Measurements from ENCODE around the gene SLC29A3. TPM values are rescaled to one million over a fixed set of nuclear protein-coding genes. Genes with fewer than 3 reads are reported as not detected.

The SLC29A3 gene
- polyA plus RNA-seq, 1 experiment = 7.2 TPM

DNA sequence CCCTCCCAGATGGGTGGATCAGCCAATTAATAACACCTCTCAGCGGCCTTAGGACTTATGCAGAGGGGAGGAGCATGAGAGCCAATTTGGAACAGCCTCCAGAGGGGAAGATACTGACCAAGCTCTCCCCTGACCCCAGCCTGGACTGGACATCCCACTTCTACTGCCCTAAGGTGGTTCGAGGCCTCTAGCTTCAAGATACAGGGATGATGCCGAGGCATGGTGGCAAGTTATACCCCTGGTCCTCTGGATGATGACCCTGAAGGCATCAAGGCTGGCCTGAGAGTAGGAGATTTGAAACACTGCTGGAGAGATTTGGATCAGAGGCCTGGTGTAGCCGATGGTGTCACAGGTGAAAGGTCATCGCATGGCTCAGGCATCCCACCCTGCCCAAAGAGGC lies 80.9 kb downstream of the SLC29A3 start:
- Histone ChIP-seq H3K36me3 (ENCODE audit: control insufficient read depth, insufficient read depth, low read length) (no peaks in the 10 kb centered on the region), H3K27me3 (ENCODE audit: control insufficient read depth, insufficient read depth, low read length) (peaks cover 43% of the 10 kb centered on the region), H3K4me3 (ENCODE audit: low read depth, low read length) (no peak overlapping the region)
- POLR2A ChIA-PET = no interaction called here
- CTCF ChIA-PET = interaction anchor here (0.8 to 1.0 kb wide), 2 partner anchors 16 to 170 kb away, joined by 3 read pairs; no protein-coding TSS in a partner anchor
- TF ChIP-seq, protein P1, sequence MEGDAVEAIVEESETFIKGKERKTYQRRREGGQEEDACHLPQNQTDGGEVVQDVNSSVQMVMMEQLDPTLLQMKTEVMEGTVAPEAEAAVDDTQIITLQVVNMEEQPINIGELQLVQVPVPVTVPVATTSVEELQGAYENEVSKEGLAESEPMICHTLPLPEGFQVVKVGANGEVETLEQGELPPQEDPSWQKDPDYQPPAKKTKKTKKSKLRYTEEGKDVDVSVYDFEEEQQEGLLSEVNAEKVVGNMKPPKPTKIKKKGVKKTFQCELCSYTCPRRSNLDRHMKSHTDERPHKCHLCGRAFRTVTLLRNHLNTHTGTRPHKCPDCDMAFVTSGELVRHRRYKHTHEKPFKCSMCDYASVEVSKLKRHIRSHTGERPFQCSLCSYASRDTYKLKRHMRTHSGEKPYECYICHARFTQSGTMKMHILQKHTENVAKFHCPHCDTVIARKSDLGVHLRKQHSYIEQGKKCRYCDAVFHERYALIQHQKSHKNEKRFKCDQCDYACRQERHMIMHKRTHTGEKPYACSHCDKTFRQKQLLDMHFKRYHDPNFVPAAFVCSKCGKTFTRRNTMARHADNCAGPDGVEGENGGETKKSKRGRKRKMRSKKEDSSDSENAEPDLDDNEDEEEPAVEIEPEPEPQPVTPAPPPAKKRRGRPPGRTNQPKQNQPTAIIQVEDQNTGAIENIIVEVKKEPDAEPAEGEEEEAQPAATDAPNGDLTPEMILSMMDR (IDR thresholded peaks at IDR 0.05; ENCODE audit: insufficient read depth, low read depth, low read length) = no peak
- DNase-seq (ENCODE audit: low read depth) = no peak

DNA sequence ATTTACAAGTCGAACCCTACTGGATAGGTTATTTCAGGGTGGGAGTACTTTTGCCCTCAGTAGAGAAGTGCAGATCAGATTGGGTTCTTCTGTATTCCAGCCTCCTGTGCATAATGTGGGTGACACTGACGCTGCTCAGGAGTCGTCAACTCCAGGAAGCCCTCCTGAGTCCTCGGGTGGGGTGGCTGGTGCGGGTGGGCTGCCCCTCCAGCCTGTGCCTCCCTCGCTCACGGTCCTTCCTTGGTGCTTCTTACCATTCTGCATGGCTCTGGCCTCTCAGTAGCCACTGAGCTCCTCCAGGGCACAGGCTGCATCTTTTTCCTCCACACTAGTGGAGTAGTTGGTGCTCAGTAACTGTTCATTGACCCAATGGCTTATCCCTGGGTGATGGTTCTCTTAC lies 82.0 kb downstream of the SLC29A3 start:
- POLR2A ChIA-PET = no interaction called here
- TF ChIP-seq, protein P1 (IDR thresholded peaks at IDR 0.05; ENCODE audit: insufficient read depth, low read depth, low read length) = no peak
- Histone ChIP-seq H3K27me3 (ENCODE audit: control insufficient read depth, insufficient read depth, low read length) (peaks cover 35% of the 10 kb centered on the region), H3K36me3 (ENCODE audit: control insufficient read depth, insufficient read depth, low read length) (no peaks in the 10 kb centered on the region), H3K4me3 (ENCODE audit: low read depth, low read length) (no peak overlapping the region)
- no peak for DNase-seq (ENCODE audit: low read depth)
- CTCF ChIA-PET = interaction anchor here (1.3 kb wide), 1 partner anchor 16 kb away, joined by 3 read pairs; no protein-coding TSS in a partner anchor

DNA sequence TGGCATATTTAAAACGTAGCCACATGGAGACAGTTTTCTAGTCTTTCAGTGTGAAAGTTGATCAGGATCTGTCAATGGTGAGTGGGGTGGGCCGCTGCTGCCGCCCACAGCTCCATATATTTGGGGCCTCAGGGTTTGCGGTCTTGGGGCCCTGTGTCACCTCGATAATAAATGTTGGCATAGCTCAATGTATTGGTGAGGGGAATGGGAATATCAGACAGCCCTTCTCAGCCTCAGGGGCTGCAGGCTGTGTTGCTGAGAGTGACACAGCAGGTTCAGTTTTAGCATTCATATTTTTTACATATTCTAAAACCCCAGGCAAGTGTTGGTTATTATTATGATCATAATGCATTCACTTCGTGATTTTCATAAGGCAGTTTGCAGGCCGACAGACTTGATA lies 82.9 kb downstream of the SLC29A3 start:
- ChIA-PET POLR2A (no interaction called here), CTCF (interaction anchor here (1.3 kb wide), 1 partner anchor 17 kb away, joined by 3 read pairs; no protein-coding TSS in a partner anchor)
- DNase-seq (ENCODE audit: low read depth) = no peak
- H3K27me3 ChIP-seq (ENCODE audit: control insufficient read depth, insufficient read depth, low read length) = peaks cover 31% of the 10 kb centered on the region
- no peaks in the 10 kb centered on the region for H3K36me3 ChIP-seq (ENCODE audit: control insufficient read depth, insufficient read depth, low read length)
- TF ChIP-seq, protein P1 (IDR thresholded peaks at IDR 0.05; ENCODE audit: insufficient read depth, low read depth, low read length) = no peak
- no peak overlapping the region for H3K4me3 ChIP-seq (ENCODE audit: low read depth, low read length)

DNA sequence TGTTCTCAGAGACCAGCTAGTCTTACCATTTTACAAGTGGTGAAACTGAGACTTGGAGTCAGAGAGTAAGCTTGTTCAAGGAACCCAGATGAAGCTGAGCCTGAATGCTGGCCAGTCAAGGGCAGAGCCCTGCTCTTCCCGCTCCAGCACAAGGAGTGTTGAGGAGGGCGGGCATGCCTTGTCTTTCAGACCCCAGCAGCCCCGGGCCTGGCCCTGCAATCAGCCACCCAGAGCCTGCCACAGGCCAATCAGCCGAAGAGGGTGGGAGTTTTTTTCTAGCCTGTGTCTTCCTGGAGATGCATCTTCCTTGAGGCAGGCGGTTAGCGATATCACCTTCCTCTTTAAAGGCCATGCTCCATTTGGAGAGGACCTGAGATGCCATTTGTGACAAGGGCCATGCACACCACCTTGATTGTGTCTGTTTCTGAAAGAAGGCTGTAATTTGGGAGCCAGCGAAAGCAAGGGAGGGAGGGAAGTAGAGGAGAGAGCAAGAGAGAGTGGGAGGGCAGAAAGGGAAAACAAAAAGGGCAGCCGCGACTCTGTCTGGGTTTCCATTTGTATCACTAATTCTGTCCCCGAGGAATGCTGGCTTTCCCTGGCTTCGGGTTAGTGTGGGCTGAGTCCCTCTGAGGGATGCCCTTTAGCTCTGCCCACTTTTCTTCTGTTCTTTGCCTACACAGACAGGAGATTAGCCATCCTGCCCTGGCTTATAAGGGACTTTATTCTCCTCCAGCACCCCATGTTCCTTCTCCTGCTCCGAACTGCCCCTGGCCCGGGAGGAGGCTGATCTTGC lies 85.6 kb downstream of the SLC29A3 start:
- TF ChIP-seq, protein P1 (IDR thresholded peaks at IDR 0.05; ENCODE audit: insufficient read depth, low read depth, low read length) = no peak
- Histone ChIP-seq H3K36me3 (ENCODE audit: control insufficient read depth, insufficient read depth, low read length) (no peaks in the 10 kb centered on the region), H3K27me3 (ENCODE audit: control insufficient read depth, insufficient read depth, low read length) (peaks cover 8% of the 10 kb centered on the region), H3K4me3 (ENCODE audit: low read depth, low read length) (no peak overlapping the region)
- ChIA-PET POLR2A (no interaction called here), CTCF (interaction anchor here (0.6 kb wide), 1 partner anchor 85 kb away, joined by 3 read pairs; no protein-coding TSS in a partner anchor)
- DNase-seq (ENCODE audit: low read depth) = no peak

DNA sequence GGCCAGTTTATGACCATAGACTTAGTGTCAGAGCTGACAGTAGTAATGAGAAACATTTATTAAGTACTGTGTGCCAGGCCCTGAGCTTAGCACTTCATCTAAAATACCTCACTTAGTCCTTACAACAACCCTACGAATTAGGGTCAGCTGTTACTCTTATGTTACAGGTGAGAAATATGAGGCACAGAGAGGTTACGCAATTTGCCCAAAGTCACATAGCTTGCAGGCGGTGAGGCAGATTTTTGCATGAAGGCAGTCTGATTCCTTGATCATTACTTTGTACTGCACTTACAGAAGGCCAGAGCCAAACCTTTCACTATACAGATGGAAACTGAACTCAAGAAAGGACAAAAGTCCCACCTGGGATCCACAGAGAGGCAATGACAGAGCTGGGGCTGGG lies 87.8 kb downstream of the SLC29A3 start:
- ChIA-PET CTCF (interaction anchor here (1.7 kb wide), 1 partner anchor 22 kb away, joined by 11 read pairs; no protein-coding TSS in a partner anchor), POLR2A (no interaction called here)
- Histone ChIP-seq H3K4me3 (ENCODE audit: low read depth, low read length) (no peak overlapping the region), H3K27me3 (ENCODE audit: control insufficient read depth, insufficient read depth, low read length) (peaks cover 4% of the 10 kb centered on the region), H3K36me3 (ENCODE audit: control insufficient read depth, insufficient read depth, low read length) (no peaks in the 10 kb centered on the region)
- no peak for DNase-seq (ENCODE audit: low read depth)
- TF ChIP-seq, protein P1 (IDR thresholded peaks at IDR 0.05; ENCODE audit: insufficient read depth, low read depth, low read length) = no peak
